Panc1 (cell line): Measurements from ENCODE around the gene CEBPA. TPM values are rescaled to one million over a fixed set of nuclear protein-coding genes. Genes with fewer than 3 reads are reported as not detected.

Experiments
- ATAC-seq: fragments of 200-7000 bp; cut with Tn5 transposase; 2 replicates; pipeline ENCODE4 v1.9.1; 2020; ENCODE audit warnings: mild to moderate bottlenecking, moderate library complexity
- BruUV-seq: library from RNA; stranded (reverse); fragments of 400-500 nt; replicated peaks from 2 replicates; lab custom pipeline; 2021; lab: Mats Ljungman, UMichigan
- CTCF ChIA-PET: fragments of 300-600 bp; sonication (Branson Sonifier 250); formaldehyde crosslinking; loops from one replicate; lab custom pipeline; 2022; ENCODE audit warnings: antibody characterized with exemption; lab: Charles Lee
- POLR2A ChIA-PET: fragments of 300-600 bp; sonication (Branson Sonifier 250); formaldehyde crosslinking; loops from one replicate; lab custom pipeline; 2022; ENCODE audit warnings: antibody characterized with exemption; lab: Charles Lee
- DNase-seq: peaks from one replicate; pipeline ENCODE4 v3.0.0-alpha.2; 2010; ENCODE audit warnings: low read depth, low spot score
- H3K27ac ChIP-seq: 2 replicates; pipeline ENCODE4 v1.5.1; 2011; ENCODE audit warnings: mild to moderate bottlenecking, low read length, inconsistent platforms
- H3K27me3 ChIP-seq: fragments of 200-500 bp; sonication (Bioruptor generic); 2 replicates; pipeline ENCODE4 v1.6.0; 2014; ENCODE audit warnings: low read length, inconsistent platforms; ENCODE audit not compliant: control insufficient read depth, insufficient read depth
- H3K36me3 ChIP-seq: fragments of 200-500 bp; sonication (Bioruptor generic); 2 replicates; pipeline ENCODE4 v1.5.1; 2014; ENCODE audit warnings: inconsistent platforms, mild to moderate bottlenecking, low read length, moderate library complexity; ENCODE audit not compliant: control insufficient read depth, insufficient read depth
- H3K4me1 ChIP-seq: 2 replicates; pipeline ENCODE4 v1.5.1; 2011; ENCODE audit warnings: inconsistent platforms, mild to moderate bottlenecking, low read length, moderate library complexity; ENCODE audit not compliant: control insufficient read depth, insufficient read depth
- H3K4me3 ChIP-seq, 2 experiments: 2 replicates each; pipeline ENCODE4 v1.5.1; 2011 to 2012; ENCODE audit warnings: low read depth in 2 of 2, low read length in 2 of 2, mild to moderate bottlenecking in 2 of 2, inconsistent platforms in 1 of 2, moderate library complexity in 1 of 2
- H3K9me3 ChIP-seq: fragments of 200-500 bp; sonication (Bioruptor generic); 2 replicates; pipeline ENCODE4 v1.5.1; 2014; ENCODE audit warnings: low read depth, mild to moderate bottlenecking, inconsistent platforms, low read length, moderate library complexity; ENCODE audit not compliant: control insufficient read depth, insufficient read depth
- POLR2AphosphoS5 ChIP-seq: IDR thresholded peaks from 2 replicates; pipeline ENCODE4 v1.6.1; 2012; ENCODE audit warnings: mild to moderate bottlenecking, low read depth, low read length, moderate library complexity
- SIN3A ChIP-seq: IDR thresholded peaks from 2 replicates; pipeline ENCODE4 v1.6.1; 2012; ENCODE audit warnings: low read depth, mild to moderate bottlenecking, low read length, moderate library complexity, borderline replicate concordance; ENCODE audit not compliant: insufficient read depth
- TCF7L2 ChIP-seq: IDR thresholded peaks from 2 replicates; pipeline ENCODE4 v1.6.1; 2011; ENCODE audit warnings: mild to moderate bottlenecking, low read depth, low read length, inconsistent platforms
- in situ Hi-C: cut with HindIII; loops from 2 replicates; pipeline ENCODE4 v1.10.0; 2016; ENCODE audit warnings: low sequenced_read_pairs, low pct_unique_long_range_greater_than_20kb
- intact Hi-C: fragments of 100-400 bp; cut with micrococcal nuclease; formaldehyde crosslinking; loops from one replicate; pipeline ENCODE4 v1.10.0; 2022; ENCODE audit not compliant: unreplicated experiment
- total RNA-seq: library from RNA; stranded (reverse); gene quantifications from one replicate; pipeline ENCODE4 v1.2.1, GENCODE V29; 2021; ENCODE audit not compliant: unreplicated experiment
- TF ChIP-seq, protein P1 (sequence below): fragments of 450-650 bp; IDR thresholded peaks from 2 replicates; pipeline ENCODE4 v1.5.1; 2017; ENCODE audit warnings: mild to moderate bottlenecking
- TF ChIP-seq, protein P2 (sequence below), 2 experiments: IDR thresholded peaks; 2 replicates each; pipeline ENCODE4 v1.6.1; 2011 to 2012; ENCODE audit warnings: low read depth in 2 of 2, control low read depth in 1 of 2, low read length in 1 of 2, mild to moderate bottlenecking in 1 of 2, moderate library complexity in 1 of 2; ENCODE audit not compliant: insufficient read depth in 1 of 2

CEBPA gene
- total RNA-seq, 1 experiment from 2014 or later, result 1.6 TPM

DNA sequence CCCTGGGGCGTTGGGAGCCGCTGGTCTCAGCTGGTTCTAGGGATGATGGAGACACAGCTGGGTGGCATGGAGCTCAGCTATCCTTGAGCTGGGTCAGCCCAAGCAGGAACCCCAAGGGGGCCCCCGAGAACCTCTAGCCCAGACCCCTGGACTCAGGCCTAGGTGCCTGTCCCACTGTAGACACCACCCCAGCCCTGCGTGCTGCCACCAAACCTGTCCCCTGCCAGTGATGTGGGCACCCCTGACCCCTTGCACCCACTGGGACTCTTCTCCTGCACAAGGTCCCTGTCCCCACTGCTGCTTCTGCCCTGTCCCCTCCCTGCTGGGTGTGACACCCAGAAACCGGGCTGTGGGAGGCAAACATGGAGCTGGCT is 26.8 kb downstream of the CEBPA start:
- TF ChIP-seq TCF7L2 (no peak), SIN3A (no peak), POLR2AphosphoS5 (no peak)
- TF ChIP-seq, protein P1, sequence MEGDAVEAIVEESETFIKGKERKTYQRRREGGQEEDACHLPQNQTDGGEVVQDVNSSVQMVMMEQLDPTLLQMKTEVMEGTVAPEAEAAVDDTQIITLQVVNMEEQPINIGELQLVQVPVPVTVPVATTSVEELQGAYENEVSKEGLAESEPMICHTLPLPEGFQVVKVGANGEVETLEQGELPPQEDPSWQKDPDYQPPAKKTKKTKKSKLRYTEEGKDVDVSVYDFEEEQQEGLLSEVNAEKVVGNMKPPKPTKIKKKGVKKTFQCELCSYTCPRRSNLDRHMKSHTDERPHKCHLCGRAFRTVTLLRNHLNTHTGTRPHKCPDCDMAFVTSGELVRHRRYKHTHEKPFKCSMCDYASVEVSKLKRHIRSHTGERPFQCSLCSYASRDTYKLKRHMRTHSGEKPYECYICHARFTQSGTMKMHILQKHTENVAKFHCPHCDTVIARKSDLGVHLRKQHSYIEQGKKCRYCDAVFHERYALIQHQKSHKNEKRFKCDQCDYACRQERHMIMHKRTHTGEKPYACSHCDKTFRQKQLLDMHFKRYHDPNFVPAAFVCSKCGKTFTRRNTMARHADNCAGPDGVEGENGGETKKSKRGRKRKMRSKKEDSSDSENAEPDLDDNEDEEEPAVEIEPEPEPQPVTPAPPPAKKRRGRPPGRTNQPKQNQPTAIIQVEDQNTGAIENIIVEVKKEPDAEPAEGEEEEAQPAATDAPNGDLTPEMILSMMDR, result no peak
- TF ChIP-seq, protein P2, sequence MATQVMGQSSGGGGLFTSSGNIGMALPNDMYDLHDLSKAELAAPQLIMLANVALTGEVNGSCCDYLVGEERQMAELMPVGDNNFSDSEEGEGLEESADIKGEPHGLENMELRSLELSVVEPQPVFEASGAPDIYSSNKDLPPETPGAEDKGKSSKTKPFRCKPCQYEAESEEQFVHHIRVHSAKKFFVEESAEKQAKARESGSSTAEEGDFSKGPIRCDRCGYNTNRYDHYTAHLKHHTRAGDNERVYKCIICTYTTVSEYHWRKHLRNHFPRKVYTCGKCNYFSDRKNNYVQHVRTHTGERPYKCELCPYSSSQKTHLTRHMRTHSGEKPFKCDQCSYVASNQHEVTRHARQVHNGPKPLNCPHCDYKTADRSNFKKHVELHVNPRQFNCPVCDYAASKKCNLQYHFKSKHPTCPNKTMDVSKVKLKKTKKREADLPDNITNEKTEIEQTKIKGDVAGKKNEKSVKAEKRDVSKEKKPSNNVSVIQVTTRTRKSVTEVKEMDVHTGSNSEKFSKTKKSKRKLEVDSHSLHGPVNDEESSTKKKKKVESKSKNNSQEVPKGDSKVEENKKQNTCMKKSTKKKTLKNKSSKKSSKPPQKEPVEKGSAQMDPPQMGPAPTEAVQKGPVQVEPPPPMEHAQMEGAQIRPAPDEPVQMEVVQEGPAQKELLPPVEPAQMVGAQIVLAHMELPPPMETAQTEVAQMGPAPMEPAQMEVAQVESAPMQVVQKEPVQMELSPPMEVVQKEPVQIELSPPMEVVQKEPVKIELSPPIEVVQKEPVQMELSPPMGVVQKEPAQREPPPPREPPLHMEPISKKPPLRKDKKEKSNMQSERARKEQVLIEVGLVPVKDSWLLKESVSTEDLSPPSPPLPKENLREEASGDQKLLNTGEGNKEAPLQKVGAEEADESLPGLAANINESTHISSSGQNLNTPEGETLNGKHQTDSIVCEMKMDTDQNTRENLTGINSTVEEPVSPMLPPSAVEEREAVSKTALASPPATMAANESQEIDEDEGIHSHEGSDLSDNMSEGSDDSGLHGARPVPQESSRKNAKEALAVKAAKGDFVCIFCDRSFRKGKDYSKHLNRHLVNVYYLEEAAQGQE (IDR thresholded peaks at IDR 0.05; ENCODE audit: insufficient read depth in 1 of 2, low read depth in 2 of 2, low read length in 1 of 2), result no peak
- ATAC-seq, result no peak
- H3K27ac ChIP-seq, result no peak overlapping the region
- POLR2A ChIA-PET, result no interaction called here
- peaks cover 10% of the 10 kb centered on the region for H3K4me1 ChIP-seq
- in situ Hi-C loops (no loop called here), intact Hi-C loops (no loop called here)
- BruUV-seq, result no TSS peak
- CTCF ChIA-PET, result no interaction called here
- DNase-seq, result no peak
- H3K4me3 ChIP-seq, result no peak overlapping the region
- H3K27me3 ChIP-seq, result no peaks in the 10 kb centered on the region
- no peaks in the 10 kb centered on the region for H3K9me3 ChIP-seq
- no peaks in the 10 kb centered on the region for H3K36me3 ChIP-seq

DNA sequence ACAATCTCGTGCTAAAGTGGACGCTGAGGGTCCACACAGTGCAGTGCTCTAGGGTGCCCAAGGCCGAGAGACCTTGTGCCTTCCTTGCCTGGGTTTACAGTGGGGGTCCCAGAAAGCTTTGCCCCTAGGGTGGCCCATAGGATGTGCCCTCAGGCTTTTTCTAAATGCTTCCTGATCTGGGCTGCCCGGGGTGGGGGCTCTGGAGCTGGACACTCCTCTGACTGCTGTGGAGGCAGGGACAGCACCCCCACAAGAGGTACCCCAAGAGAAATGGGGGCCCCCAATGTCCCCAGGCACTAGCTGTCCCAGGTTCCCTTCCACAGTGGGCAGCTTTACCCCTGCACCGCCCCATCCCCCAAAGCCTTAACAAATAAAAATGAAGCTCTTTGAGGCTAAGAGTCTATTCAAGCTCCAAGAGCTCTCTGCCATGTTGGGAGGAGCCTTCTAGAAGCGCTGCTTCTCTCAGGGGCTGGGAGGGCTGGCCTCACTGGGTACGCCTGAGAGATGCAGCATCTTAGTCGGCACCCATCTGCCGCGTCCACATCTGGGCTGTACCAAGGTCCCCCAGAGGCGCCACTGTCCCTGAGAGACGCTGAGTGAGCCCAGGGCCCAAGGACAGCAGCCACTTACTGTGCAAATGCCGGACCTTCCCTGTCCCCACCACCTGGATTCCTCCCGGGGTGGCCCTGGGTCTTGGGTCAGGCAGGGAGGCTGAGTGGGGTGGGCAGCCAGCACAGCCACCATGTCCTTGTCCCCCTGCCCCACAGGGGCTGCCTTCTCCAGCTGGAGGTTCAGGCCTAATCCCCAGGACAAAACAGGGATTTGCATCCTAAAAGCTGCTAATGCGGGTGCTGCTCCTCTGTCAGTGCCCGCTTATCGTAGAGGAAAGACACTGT is 27.4 kb downstream of the CEBPA start:
- in situ Hi-C loops, result no loop called here
- H3K27me3 ChIP-seq, result no peaks in the 10 kb centered on the region
- H3K4me3 ChIP-seq, result no peak overlapping the region
- intact Hi-C loops, result no loop called here
- CTCF ChIA-PET, result interaction anchor here (0.5 kb wide), 1 partner anchor 154 kb away, joined by 3 read pairs; no protein-coding TSS in a partner anchor
- H3K27ac ChIP-seq, result no peak overlapping the region
- H3K4me1 ChIP-seq, result peaks cover 10% of the 10 kb centered on the region
- H3K9me3 ChIP-seq, result no peaks in the 10 kb centered on the region
- no peaks in the 10 kb centered on the region for H3K36me3 ChIP-seq
- peak; percentile 16; the same call in 1 of the 2 replicates for ATAC-seq
- no TSS peak for BruUV-seq
- no peak for TF ChIP-seq POLR2AphosphoS5
- TF ChIP-seq SIN3A, result no peak
- TF ChIP-seq, protein P2 (IDR thresholded peaks at IDR 0.05; ENCODE audit: insufficient read depth in 1 of 2, low read depth in 2 of 2, low read length in 1 of 2), result no peak
- TF ChIP-seq, protein P1, result no peak
- POLR2A ChIA-PET, result interaction anchor here (0.6 kb wide), 1 partner anchor 413 kb away, joined by 4 read pairs; no protein-coding TSS in a partner anchor
- DNase-seq, result no peak
